Fibroblast of peridontal ligament (primary cell): Measurements from ENCODE around the gene GABARAP.

Experiments used
- DNase-seq: peaks from one replicate; pipeline ENCODE4 v3.0.0-alpha.2; 2010; ENCODE audit errors: extremely low read depth

Gene GABARAP

GRCh38 chr17:7239091-7240027 lies 2.9 kb downstream of the GABARAP start, which contains the start of gene PHF23:
PHF23 (minus strand) TSS chr17:7239457; CDS start chr17:7239279, 178 bp downstream.
- DNase-seq, result peak; percentile 99

GRCh38 chr17:7238420-7239090 lies 3.7 kb downstream of the GABARAP start:
- no peak for DNase-seq

GRCh38 chr17:7237761-7238419 lies 4.4 kb downstream of the GABARAP start:
- peak; percentile 44 for DNase-seq

DNA sequence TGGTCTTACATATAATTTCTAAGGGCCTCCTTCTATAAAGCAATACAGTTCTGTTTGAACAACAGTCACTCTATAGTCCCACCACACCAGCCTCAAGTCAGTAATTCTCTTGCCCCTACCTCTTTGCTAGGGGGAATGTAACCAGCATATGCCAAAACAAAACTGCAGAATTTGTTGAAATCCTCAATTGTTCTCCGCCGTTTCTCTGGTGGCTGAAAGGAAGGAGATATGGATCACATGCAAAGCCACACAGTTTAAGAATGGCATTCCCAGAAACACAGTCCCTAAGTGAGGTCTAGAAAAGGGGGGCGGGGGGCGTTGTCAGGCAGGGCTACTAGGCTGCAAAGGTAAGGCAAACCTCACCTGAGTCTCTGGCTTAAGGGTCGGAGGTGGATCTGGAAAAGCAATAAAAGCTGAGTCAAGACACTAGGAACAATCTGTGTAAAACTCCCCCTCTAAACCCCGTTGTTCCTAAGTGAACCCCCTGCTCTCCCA lies 4.9 kb downstream of the GABARAP start:
- DNase-seq, result no peak

DNA sequence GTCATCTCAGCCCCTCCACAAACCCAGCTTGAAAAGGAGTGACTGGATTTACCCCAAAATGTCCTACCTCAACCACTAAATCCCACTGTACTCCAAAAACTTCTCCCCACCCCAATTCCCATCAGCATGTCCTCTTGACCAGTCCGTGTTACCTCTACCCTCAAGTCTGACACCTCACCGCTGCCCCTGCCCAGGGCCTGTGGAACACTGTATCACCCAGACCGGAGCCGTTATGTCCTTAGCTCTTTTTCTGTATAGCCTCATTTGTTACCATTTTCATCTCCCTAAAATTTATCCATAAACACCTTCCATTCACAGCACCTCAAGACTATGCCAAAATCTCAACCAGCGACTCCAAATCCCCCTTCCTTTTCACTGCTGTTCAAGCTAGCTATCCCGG lies 5.4 kb downstream of the GABARAP start:
- DNase-seq, result no peak

DNA sequence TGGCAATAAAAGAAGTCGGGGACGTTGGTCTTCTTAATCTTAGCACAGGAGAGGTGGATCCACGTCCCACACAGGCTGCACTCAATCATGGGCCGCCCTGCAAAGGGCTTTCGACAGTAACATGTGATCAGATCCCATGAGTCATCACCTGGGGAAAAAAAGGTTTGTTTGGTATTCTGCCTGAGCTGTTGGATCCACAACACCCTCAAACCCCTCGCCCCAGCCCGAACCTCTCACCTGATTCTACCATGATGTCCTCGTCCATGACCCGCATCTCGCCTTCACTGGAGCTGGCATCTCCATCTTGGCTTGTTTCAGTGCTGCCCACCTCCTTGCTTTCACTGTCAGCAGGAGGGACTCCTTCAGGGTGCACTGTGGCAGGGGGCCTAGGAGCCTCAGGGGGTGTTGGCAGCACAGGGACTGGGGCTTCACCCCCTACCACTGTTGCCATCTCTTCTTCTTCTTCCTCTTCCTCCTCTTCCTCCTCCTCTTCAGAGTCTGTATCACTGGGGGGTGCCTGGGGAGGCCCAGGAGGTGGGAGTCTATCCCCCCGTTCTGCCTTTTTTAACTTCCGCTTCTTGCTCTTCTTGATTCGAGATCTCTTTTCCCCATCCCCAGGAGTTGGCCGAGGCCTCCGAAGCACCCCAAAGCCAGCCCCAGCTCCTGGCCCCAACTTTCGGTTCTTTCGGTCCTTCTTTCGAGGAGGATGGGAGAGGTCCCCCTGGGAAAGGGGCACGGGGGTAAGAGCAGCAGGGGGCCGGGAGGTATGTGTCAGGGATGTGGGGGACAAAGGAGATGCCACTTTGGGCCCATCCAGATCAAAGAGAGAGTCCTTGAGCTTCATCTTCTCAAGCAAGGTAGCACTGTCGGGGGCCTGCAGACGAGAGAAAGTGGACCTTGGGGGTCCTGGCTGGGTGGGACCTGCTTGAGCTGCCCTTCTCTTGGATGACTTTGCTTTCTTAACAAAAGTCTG lies 6.3 kb downstream of the GABARAP start:
- no peak for DNase-seq

DNA sequence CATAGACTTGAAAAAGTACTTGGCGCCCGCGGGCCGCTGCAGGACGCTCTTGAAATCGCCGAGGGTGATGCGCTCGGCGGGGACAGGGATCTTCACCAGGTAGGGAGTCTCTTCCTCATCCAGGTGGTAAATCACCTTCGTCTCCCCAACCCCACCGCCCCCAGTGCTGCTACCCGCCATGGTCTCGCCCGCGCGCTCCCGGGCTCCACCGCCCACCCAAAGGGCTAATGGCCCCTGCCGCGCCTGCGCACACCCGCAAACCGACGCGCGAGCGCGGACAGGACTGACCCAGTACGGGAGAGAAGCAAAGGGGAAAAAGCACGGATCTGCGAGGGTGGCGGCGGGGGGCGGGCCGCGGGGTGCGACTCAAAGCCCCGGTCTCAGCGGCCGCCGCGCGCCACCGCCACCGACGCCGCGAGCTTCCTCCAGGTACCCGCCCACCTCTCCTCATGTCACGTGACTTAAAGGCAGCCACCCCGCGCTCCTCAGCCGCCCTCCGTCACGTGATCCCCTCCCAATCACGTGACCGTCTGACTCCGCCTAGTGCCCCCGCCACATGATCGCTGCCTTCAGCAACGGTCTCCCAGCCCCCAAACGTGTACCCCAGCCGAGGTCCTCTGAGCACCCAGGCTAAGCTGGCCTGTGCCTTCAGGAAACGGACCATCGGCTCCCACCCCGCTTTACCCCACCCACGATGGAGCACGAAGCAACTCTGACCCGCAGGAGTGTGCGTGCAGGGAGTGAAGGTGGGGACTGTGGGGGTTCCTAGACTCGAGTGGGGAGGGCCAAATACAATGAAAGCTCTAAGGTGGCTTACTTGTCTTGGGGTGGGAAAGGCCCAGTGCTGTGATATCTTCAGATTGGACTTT lies 7.9 kb downstream of the GABARAP start, which contains the start of gene DVL2:
Gene DVL2, minus strand, starts transcription at position 435 of the 869 bp plus-strand sequence. Its CDS starts 255 bp downstream, at position 180.
- peak; percentile 91 for DNase-seq

DNA sequence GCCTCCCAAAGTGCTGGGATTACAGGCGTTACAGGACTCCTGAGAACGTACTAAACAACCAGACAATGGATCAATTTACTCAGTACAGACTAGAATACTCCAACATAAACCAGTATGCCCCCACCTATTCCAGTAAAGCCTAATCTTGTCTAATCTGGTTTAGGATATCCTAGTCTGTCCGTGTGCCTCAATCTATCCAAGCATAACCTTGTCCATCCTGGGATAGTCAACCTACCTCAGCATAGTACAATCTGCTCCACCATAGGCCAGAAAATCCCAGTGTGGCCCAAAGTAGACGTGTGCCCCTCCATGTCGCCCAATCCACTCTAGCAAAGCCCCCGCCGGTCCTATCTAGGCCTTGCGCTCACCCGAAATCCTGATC lies 8.6 kb downstream of the GABARAP start:
- DNase-seq, result peak; percentile 35

DNA sequence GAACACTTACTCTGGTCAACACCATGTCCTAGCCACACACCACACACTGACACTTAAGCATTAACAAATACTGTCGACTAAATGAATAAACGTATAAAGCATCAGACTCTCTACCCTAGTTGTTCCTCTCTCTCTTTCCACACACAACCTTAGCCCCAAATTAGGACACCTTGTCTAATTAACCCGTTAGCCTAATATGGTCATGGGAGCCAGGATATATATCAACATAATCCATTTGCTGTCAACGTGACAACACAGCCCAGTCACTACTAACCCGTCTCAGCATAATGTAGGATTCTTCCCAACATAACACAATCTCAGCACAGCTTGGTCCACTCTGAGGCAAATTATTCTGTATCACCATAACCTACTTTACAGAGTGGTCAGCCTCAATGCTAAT lies 10.1 kb downstream of the GABARAP start:
- no peak for DNase-seq

- DNase-seq, result no peak
Measured at GRCh38 chr17:7229504-7229903, 12.7 kb downstream of the GABARAP start.

DNA sequence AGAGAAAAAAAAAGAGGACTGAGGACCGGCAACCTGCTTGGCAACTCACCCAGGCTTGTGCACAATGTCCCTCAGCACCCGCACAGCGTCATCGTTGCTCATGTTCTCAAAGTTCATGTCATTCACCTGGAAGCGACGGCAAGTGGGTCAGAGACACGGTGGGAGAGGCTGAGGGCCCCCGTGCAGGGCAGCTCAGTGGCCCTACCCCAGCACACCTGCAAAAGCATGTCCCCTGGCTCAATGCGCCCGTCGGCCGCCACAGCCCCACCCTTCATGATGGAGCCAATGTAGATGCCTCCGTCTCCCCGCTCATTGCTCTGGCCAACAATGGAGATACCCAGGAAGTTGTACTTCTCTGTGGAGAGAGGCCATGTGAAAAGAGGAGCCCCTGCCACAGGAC lies 13.3 kb downstream of the GABARAP start:
- DNase-seq, result no peak

GRCh38 chr17:7226721-7227710 lies 15.2 kb downstream of the GABARAP start:
- DNase-seq, result no peak

DNA sequence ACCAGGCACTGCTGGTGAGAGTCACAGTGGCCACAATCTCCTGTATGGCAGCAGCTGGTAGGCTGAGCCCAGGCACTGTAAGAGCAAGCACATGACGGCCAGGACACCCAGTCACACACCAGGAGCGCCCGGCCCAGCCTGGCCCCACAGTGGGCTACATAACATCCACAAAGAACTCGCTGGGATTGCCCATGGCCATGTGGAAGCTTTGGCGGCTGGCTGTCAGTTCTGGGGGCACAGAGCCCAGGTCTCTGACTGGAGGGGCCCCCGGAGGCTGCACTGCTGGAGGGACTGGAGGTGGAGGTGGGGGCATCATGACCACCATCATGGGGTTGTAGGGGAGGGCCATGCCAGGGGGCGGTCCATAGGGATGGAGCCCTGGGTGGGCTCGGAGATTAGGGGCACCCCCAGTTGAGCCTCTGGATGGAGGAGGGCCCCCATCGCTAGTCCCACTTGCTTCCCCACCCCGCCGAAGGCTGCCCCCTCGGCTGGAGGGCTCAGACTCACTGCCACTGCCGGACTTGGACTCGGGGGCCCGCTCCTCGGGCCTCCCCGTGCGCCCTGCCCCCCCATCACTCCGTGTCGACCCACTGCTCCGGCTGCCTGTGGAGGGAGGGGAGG lies 16.4 kb downstream of the GABARAP start:
- no peak for DNase-seq

DNA sequence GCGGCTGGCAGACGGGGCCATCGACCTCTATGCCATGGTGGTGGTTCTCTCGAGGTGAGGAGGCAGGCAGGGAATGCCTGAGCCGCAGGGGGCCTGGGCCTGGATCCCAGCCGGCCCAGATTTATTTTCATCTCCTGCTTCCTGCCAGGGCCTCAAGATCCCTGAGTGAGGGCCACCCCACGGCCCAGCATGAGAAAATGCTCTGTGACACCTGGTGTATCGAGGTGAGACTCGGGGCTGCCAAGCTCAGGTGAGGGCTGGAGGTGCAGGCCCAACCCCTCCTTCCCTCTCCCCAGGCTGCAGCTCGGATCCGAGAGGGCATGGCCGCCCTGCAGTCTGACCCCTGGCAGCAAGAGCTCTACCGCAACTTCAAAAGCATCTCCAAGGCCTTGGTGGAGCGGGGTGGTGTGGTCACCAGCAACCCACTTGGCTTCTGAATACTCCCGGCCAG lies 17.6 kb downstream of the GABARAP start:
- DNase-seq, result no peak

GRCh38 chr17:7224110-7224509 lies 18.1 kb downstream of the GABARAP start:
- DNase-seq, result no peak

GRCh38 chr17:7223375-7223774 lies 18.9 kb downstream of the GABARAP start:
- no peak for DNase-seq

DNA sequence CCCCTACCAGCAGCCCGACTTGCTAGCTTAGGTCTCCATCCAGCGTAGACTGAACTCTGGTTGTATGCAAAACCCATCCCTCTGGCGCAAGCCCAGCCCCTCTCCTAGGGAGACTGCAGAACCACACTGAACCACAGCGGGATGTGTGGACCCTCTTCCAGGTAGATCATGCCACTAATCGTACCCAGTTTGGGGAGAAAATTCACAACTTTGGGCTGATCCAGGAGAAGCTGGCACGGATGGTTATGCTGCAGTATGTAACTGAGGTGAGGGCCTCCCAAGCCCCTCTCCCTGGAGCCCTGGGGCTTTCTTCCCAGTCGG lies 19.3 kb downstream of the GABARAP start:
- no peak for DNase-seq
